Measurements from ENCODE around the gene CLMN.

The CLMN gene

DNA sequence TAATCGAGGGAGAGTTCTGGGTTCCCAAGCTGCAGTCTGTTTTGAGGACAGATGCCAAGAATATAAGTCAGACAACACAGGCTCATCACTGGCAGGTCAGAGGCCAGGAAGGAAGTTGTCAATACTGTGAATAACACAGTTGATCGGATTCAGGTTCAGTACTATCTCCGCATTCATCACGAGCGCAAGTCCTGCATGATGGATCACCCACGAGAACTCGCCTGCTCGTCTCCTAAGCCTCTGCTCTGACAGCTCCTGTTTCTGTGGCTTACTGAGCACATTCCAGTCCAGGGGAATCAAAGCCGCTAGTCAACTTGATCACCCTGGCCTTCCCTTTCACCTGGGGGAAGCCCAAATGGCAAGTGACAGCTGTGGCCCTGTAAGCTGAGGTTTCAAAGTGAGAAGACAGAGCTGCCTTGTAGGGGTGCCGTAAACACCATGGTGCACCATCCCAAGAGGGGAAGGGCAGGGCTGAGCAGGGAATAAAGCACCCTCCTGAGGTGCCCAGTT is 102.3 kb downstream of the CLMN start:
- Histone ChIP-seq H3K27me3 (ENCODE audit: insufficient read depth, low read length) (no peaks in the 10 kb centered on the region), H3K27ac (ENCODE audit: low read depth, low read length) (no peak overlapping the region), H3K4me3 (ENCODE audit: low read depth, low read length) (no peak overlapping the region), H3K36me3 (ENCODE audit: insufficient read depth, low read length) (no peaks in the 10 kb centered on the region), H3K4me1 (ENCODE audit: control insufficient read depth, insufficient read depth, low read length, unreplicated experiment) (peaks cover 12% of the 10 kb centered on the region), H3K79me2 (ENCODE audit: control insufficient read depth, insufficient read depth, low read length, unreplicated experiment) (no peaks in the 10 kb centered on the region), H2AFZ (ENCODE audit: low read length, unreplicated experiment) (no peak overlapping the region)

DNA sequence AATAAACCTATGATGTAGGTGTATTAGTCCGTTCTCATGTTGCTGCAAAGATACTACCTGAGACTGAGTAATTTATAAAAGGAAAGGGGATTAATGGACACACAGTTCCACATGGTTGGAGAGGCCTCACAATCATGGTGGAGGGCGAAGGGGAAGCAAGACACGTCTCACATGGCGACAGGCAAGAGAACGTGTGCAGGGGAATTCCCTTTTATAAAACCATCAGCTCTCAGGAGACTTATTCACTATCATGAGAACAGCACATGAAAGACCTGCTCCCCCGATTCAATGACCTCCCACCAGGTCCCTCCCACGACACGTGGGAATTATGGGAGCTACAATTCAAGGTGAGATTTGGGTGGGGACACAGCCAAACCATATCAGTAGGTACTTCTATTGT is 103.7 kb downstream of the CLMN start:
- H3K4me1 ChIP-seq (ENCODE audit: control insufficient read depth, insufficient read depth, low read length, unreplicated experiment) = peaks cover 9% of the 10 kb centered on the region
- no peaks in the 10 kb centered on the region for H3K27me3 ChIP-seq (ENCODE audit: insufficient read depth, low read length)
- no peak overlapping the region for H3K27ac ChIP-seq (ENCODE audit: low read depth, low read length)
- no peak overlapping the region for H3K4me3 ChIP-seq (ENCODE audit: low read depth, low read length)
- H3K36me3 ChIP-seq (ENCODE audit: insufficient read depth, low read length) = no peaks in the 10 kb centered on the region
- H2AFZ ChIP-seq (ENCODE audit: low read length, unreplicated experiment) = no peak overlapping the region
- no peaks in the 10 kb centered on the region for H3K79me2 ChIP-seq (ENCODE audit: control insufficient read depth, insufficient read depth, low read length, unreplicated experiment)

DNA sequence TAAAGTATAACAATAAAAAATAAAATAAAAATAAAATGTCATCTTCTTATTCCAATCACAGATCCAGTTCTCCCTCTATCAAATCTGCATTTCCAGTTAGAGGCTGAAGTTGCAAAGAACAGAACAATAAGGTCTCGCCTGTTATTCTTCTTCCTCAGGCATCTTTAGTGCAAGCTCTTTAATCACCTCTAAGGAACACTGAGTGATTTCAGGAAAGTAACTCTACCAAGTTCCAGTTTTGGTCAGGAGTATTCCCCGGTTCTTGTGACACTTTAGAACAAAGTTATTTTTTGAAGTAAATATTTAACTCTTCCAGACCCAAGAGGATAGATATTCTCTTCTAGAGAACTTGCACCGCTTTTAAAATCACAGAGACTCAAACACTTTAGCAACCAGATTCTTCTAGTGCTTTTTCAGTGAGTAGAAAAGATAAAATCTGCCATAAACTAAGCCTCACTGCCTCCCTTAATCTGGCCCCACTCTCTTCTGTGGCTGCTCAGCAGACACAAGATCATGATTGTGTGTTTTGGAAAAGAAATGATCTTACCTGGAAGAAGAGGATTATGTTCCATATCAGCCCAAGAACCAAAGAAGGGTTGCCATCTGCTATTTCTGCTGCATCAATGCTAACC is 104.5 kb downstream of the CLMN start:
- Histone ChIP-seq H3K4me3 (ENCODE audit: low read depth, low read length) (no peak overlapping the region), H3K79me2 (ENCODE audit: control insufficient read depth, insufficient read depth, low read length, unreplicated experiment) (no peaks in the 10 kb centered on the region), H3K27me3 (ENCODE audit: insufficient read depth, low read length) (no peaks in the 10 kb centered on the region), H3K4me1 (ENCODE audit: control insufficient read depth, insufficient read depth, low read length, unreplicated experiment) (peaks cover 9% of the 10 kb centered on the region), H2AFZ (ENCODE audit: low read length, unreplicated experiment) (no peak overlapping the region), H3K27ac (ENCODE audit: low read depth, low read length) (no peak overlapping the region), H3K36me3 (ENCODE audit: insufficient read depth, low read length) (no peaks in the 10 kb centered on the region)

DNA sequence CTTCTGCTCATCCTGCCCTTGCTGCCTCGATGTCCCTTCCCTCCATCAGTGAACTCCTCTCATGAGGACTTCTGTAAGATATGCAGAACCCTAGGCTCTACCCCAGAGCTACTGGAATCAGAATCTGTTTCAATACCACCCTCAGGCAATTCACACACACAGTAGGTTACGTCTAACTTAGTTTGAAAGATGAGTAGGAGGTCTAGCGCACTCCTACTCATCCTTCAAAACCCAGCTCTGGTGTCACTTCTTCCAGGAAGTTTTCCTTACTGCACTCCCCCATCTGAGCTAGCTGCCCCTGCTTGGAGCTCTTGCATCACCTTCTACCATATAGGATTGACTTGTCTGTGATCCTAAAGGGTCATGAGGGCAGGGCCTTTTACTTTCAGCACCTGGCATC is 105.9 kb downstream of the CLMN start:
- H3K4me3 ChIP-seq (ENCODE audit: low read depth, low read length) = no peak overlapping the region
- no peaks in the 10 kb centered on the region for H3K36me3 ChIP-seq (ENCODE audit: insufficient read depth, low read length)
- H3K27me3 ChIP-seq (ENCODE audit: insufficient read depth, low read length) = no peaks in the 10 kb centered on the region
- no peak overlapping the region for H2AFZ ChIP-seq (ENCODE audit: low read length, unreplicated experiment)
- no peaks in the 10 kb centered on the region for H3K79me2 ChIP-seq (ENCODE audit: control insufficient read depth, insufficient read depth, low read length, unreplicated experiment)
- H3K27ac ChIP-seq (ENCODE audit: low read depth, low read length) = no peak overlapping the region
- peaks cover 9% of the 10 kb centered on the region for H3K4me1 ChIP-seq (ENCODE audit: control insufficient read depth, insufficient read depth, low read length, unreplicated experiment)

DNA sequence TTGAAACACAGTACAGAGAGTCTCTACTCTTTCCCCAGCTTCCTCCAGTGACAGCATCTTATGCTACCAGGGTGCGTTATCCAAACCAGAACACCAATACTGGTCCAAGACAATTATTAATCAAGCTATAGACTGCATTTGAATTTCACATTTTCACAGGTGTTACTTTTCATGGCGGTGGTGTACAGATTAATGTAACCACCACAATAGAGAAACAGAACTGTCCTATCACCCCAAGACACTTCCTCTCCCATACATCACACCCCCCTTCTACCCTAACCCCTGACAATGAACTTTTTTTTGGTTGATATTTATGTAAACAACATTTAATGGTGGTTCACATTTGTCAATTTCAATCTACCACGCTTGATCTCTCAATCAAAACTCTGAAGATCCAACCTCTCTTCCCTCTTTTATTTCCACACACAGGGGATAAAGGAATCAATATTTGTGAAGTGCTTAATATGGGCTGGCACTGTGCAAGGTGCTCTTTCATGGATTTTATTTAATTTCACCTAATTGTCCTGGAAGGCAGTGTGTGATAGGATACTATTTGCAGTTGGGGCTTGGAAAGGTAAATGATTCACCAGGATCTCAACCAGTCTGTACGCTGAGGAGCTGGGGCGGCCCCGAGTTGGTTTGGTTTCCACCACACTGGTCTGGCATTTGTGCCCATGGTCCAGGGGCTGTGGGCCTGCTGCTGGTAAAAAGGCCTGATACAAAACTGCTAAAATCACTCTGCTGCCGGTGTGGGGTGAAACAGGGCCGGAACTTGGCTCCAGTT is 107.8 kb downstream of the CLMN start:
- Histone ChIP-seq H3K4me3 (ENCODE audit: low read depth, low read length) (no peak overlapping the region), H3K27ac (ENCODE audit: low read depth, low read length) (no peak overlapping the region), H3K4me1 (ENCODE audit: control insufficient read depth, insufficient read depth, low read length, unreplicated experiment) (peaks cover 1% of the 10 kb centered on the region), H3K27me3 (ENCODE audit: insufficient read depth, low read length) (no peaks in the 10 kb centered on the region), H3K79me2 (ENCODE audit: control insufficient read depth, insufficient read depth, low read length, unreplicated experiment) (no peaks in the 10 kb centered on the region), H2AFZ (ENCODE audit: low read length, unreplicated experiment) (no peak overlapping the region), H3K36me3 (ENCODE audit: insufficient read depth, low read length) (no peaks in the 10 kb centered on the region)

DNA sequence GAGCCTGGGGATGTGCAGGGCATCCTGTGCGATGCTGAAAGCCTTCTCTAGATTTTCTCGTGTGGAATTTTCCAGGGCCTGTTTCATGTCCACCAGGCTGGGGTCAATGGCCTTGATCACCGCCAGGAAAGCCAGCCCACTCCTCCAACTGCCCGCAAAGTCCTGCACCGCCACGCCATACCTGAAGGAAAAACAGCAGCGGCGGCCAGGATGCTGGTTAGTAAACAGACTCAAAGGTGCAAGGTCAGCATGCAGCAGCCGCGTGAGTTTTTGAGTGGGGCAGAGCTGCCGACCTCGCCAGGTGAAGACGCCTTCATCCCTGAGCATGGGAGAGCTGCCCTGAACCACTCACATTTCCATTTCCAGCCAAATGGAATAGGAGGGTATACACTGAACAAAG is 109.0 kb downstream of the CLMN start:
- no peaks in the 10 kb centered on the region for H3K4me1 ChIP-seq (ENCODE audit: control insufficient read depth, insufficient read depth, low read length, unreplicated experiment)
- peaks cover 3% of the 10 kb centered on the region; the same call in 1 of the 2 replicates for H3K36me3 ChIP-seq (ENCODE audit: insufficient read depth, low read length)

DNA sequence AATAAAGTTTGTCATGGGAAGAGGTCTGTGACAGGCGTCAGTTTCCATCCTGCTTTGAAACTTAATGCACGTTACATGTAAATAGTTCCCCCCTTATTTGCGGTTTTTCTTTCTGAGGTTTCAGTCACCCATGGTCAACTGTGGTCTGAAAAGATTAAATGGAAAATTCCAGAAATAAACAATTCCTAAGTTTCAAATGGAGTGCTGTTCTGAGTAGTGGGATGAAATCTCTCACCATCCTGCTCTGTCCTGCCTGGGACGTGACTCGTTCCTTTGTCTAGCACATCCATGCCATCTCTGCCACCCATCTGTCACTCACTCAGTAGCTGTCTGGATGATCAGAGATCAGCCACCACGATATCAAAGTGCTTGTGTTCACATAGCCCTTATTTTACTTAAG is 111.1 kb downstream of the CLMN start:
- Histone ChIP-seq H3K4me3 (ENCODE audit: low read depth, low read length) (no peak overlapping the region), H3K36me3 (ENCODE audit: insufficient read depth, low read length) (peaks cover 14% of the 10 kb centered on the region; the same call in 1 of the 2 replicates), H3K79me2 (ENCODE audit: control insufficient read depth, insufficient read depth, low read length, unreplicated experiment) (no peaks in the 10 kb centered on the region), H3K27me3 (ENCODE audit: insufficient read depth, low read length) (no peaks in the 10 kb centered on the region), H2AFZ (ENCODE audit: low read length, unreplicated experiment) (no peak overlapping the region), H3K4me1 (ENCODE audit: control insufficient read depth, insufficient read depth, low read length, unreplicated experiment) (no peaks in the 10 kb centered on the region), H3K27ac (ENCODE audit: low read depth, low read length) (no peak overlapping the region)

More for the DNA sequence above, 109.0 kb downstream of the CLMN start:
- H3K4me3 ChIP-seq (ENCODE audit: low read depth, low read length) = no peak overlapping the region
- H3K27ac ChIP-seq (ENCODE audit: low read depth, low read length) = no peak overlapping the region
- H3K79me2 ChIP-seq (ENCODE audit: control insufficient read depth, insufficient read depth, low read length, unreplicated experiment) = no peaks in the 10 kb centered on the region
- H3K27me3 ChIP-seq (ENCODE audit: insufficient read depth, low read length) = no peaks in the 10 kb centered on the region
- no peak overlapping the region for H2AFZ ChIP-seq (ENCODE audit: low read length, unreplicated experiment)

DNA sequence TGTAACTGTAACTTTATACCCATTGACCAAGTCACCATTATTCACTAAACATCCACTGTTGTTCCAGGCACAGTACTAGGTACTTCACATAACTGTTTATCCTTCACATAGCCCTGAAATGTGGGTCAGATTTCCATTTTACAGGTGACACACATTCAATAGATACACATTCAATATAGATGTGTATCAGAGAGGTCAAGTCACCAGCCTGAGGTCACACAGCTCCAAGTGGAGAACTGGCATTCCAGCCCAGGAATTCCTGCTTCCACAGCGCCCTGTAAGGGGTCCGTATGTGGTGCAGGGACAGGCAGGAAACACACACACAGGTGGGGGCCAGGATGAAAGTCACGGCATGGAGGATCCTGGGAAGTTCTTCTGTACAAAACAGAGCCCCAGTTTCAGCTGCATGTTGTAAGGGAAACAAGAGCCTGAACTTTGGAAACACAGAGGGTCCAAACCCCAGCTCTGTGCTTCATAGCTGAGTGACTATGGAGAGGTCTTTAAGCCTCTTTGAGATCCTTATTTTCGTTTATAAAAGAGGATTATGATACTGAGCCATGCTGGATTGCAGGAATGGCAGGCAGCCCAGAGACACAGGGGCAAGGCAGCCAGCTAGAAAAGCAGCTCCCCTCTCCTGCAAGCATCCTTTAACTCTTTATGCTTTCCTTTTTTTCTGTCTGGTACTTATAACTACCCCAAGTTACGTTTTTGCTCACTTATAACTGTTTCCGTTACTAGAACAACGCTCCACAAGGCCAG is 112.1 kb downstream of the CLMN start:
- Histone ChIP-seq H3K27me3 (ENCODE audit: insufficient read depth, low read length) (no peaks in the 10 kb centered on the region), H3K36me3 (ENCODE audit: insufficient read depth, low read length) (peaks cover 14% of the 10 kb centered on the region; the same call in 1 of the 2 replicates), H3K4me3 (ENCODE audit: low read depth, low read length) (no peak overlapping the region), H2AFZ (ENCODE audit: low read length, unreplicated experiment) (no peak overlapping the region), H3K4me1 (ENCODE audit: control insufficient read depth, insufficient read depth, low read length, unreplicated experiment) (no peaks in the 10 kb centered on the region), H3K79me2 (ENCODE audit: control insufficient read depth, insufficient read depth, low read length, unreplicated experiment) (no peaks in the 10 kb centered on the region), H3K27ac (ENCODE audit: low read depth, low read length) (no peak overlapping the region)

DNA sequence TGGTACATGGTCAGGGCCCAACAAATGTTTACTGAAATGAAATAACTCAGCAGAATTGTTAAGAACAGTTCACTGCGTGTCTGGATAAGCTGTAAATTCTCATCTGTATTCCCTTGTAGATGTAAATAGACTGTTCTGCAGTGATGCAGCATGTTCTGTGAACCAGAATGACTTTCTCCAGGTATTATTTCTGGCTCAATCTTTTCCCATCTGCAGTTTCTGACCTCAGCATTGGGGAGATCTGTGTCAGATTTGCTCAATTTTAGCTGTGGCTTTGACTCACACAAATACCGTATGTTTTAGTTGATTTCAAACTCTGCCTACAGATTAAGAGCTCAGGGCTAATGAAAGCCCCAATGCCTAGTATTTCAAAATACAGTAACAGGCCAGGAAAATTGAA is 113.2 kb downstream of the CLMN start:
- Histone ChIP-seq H3K4me1 (ENCODE audit: control insufficient read depth, insufficient read depth, low read length, unreplicated experiment) (no peaks in the 10 kb centered on the region), H3K79me2 (ENCODE audit: control insufficient read depth, insufficient read depth, low read length, unreplicated experiment) (no peaks in the 10 kb centered on the region), H2AFZ (ENCODE audit: low read length, unreplicated experiment) (no peak overlapping the region), H3K27me3 (ENCODE audit: insufficient read depth, low read length) (no peaks in the 10 kb centered on the region), H3K36me3 (ENCODE audit: insufficient read depth, low read length) (peaks cover 14% of the 10 kb centered on the region; the same call in 1 of the 2 replicates), H3K4me3 (ENCODE audit: low read depth, low read length) (no peak overlapping the region), H3K27ac (ENCODE audit: low read depth, low read length) (no peak overlapping the region)

DNA sequence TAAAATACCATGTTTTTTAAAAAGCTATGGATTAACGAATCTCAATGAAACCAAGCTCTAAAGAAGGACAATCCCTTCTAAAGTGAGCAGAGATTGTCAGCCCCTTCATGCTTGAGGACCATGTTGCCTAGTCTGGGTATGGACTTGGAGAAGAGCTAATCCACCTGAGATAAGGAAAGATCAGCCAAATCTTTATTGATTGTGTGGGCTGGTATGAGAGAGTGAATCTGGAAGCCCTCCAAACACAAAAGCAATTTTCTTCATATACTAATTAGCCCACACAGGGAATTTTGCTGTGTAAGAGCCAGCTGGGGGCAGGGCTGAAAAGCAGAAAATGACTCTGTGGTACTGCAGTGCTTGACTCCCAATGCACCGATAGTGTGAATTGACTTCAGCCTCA is 115.0 kb downstream of the CLMN start:
- H3K79me2 ChIP-seq (ENCODE audit: control insufficient read depth, insufficient read depth, low read length, unreplicated experiment) = no peaks in the 10 kb centered on the region
- H3K4me3 ChIP-seq (ENCODE audit: low read depth, low read length) = no peak overlapping the region
- no peaks in the 10 kb centered on the region for H3K27me3 ChIP-seq (ENCODE audit: insufficient read depth, low read length)
- H2AFZ ChIP-seq (ENCODE audit: low read length, unreplicated experiment) = no peak overlapping the region
- H3K27ac ChIP-seq (ENCODE audit: low read depth, low read length) = no peak overlapping the region
- H3K36me3 ChIP-seq (ENCODE audit: insufficient read depth, low read length) = peaks cover 14% of the 10 kb centered on the region; the same call in 1 of the 2 replicates
- H3K4me1 ChIP-seq (ENCODE audit: control insufficient read depth, insufficient read depth, low read length, unreplicated experiment) = no peaks in the 10 kb centered on the region
